Caco-2 (cell line): ENCODE data around the gene GSTO1. TPM values are rescaled to one million over a fixed set of nuclear protein-coding genes. Genes with fewer than 3 reads are reported as not detected.

Source experiments
- BruUV-seq: library from RNA; stranded (reverse); fragments of 400-500 nt; replicated peaks from 2 replicates; lab custom pipeline; 2021; lab: Mats Ljungman, UMichigan
- CTCF ChIA-PET: fragments of 300-600 bp; sonication (Branson Sonifier 250); formaldehyde crosslinking; loops from one replicate; lab custom pipeline; 2022; ENCODE audit warnings: antibody characterized with exemption; lab: Charles Lee
- POLR2A ChIA-PET: fragments of 300-600 bp; sonication (Branson Sonifier 250); formaldehyde crosslinking; loops from one replicate; lab custom pipeline; 2022; ENCODE audit warnings: antibody characterized with exemption; lab: Charles Lee
- DNase-seq, 2 experiments: peaks; one replicate each; pipeline versions ENCODE4 v3.0.0 to v3.0.0-alpha.2; 2020 to 2022
- H3K27me3 ChIP-seq: replicated peaks from 2 replicates; pipeline ENCODE4 v1.6.0; 2011; ENCODE audit warnings: low read length; ENCODE audit not compliant: control insufficient read depth, insufficient read depth
- H3K36me3 ChIP-seq: 2 replicates; pipeline ENCODE4 v1.5.1; 2011; ENCODE audit warnings: low read length; ENCODE audit not compliant: control insufficient read depth, insufficient read depth
- H3K4me1 ChIP-seq: fragments of 250-450 bp; sonication (Bioruptor Pico); 2 replicates; pipeline ENCODE4 v1.5.1; 2020; ENCODE audit warnings: mild to moderate bottlenecking
- H3K4me3 ChIP-seq: 2 replicates; pipeline ENCODE4 v1.5.1; 2011; ENCODE audit warnings: low read depth, mild to moderate bottlenecking, control low read depth, low read length
- H3K9me3 ChIP-seq: fragments of 250-450 bp; sonication (Bioruptor Pico); 2 replicates; pipeline ENCODE4 v1.5.1; 2020; ENCODE audit warnings: mild to moderate bottlenecking, moderate library complexity
- H3K27ac Mint-ChIP-seq: one replicate; pipeline ENCODE4 v1.8.0; 2022; ENCODE audit warnings: mixed read lengths; ENCODE audit not compliant: unreplicated experiment
- H3K27me3 Mint-ChIP-seq: one replicate; pipeline ENCODE4 v1.8.0; 2022; ENCODE audit warnings: mixed read lengths; ENCODE audit not compliant: insufficient read depth, unreplicated experiment
- H3K36me3 Mint-ChIP-seq: one replicate; pipeline ENCODE4 v1.8.0; 2022; ENCODE audit warnings: mild to moderate bottlenecking, mixed read lengths; ENCODE audit not compliant: insufficient read depth, unreplicated experiment
- H3K4me1 Mint-ChIP-seq: one replicate; pipeline ENCODE4 v1.8.0; 2022; ENCODE audit warnings: low read depth, mixed read lengths; ENCODE audit not compliant: unreplicated experiment
- H3K4me3 Mint-ChIP-seq: one replicate; pipeline ENCODE4 v1.8.0; 2022; ENCODE audit warnings: mild to moderate bottlenecking, moderate library complexity, mixed read lengths; ENCODE audit not compliant: unreplicated experiment
- H3K9me3 Mint-ChIP-seq: one replicate; pipeline ENCODE4 v1.8.0; 2022; ENCODE audit warnings: mixed read lengths; ENCODE audit not compliant: unreplicated experiment
- CTCF ChIP-seq, 2 experiments: fragments of 200-600 bp in 1 of 2; IDR thresholded peaks; 1 replicate in 1 of 2; 2 replicates in 1 of 2; pipeline versions ENCODE4 v1.5.1 to v1.8.0; 2011 to 2022; ENCODE audit warnings: antibody characterized with exemption in 1 of 2, control low read depth in 1 of 2, inconsistent platforms in 1 of 2, low read depth in 1 of 2, low read length in 1 of 2, mild to moderate bottlenecking in 1 of 2, moderate library complexity in 1 of 2; ENCODE audit not compliant: insufficient read depth in 1 of 2, severe bottlenecking in 1 of 2, unreplicated experiment in 1 of 2
- intact Hi-C: fragments of 100-400 bp; cut with micrococcal nuclease; formaldehyde crosslinking; loops from one replicate; pipeline ENCODE4 v1.10.0; 2022; ENCODE audit not compliant: unreplicated experiment
- total RNA-seq: library from RNA; stranded (reverse); gene quantifications from 2 replicates; pipeline ENCODE4 v1.2.3, GENCODE V29; 2022

Gene GSTO1
- total RNA-seq, 1 experiment from 2014 or later = 167 TPM

GRCh38 chr10:104262055-104262454 lies 7.4 kb downstream of the GSTO1 start:
- peaks cover 79% of the 10 kb centered on the region for H3K36me3 Mint-ChIP-seq
- H3K27ac Mint-ChIP-seq = no peak overlapping the region

GRCh38 chr10:104264783-104265182 lies 10.1 kb downstream of the GSTO1 start:
- Mint-ChIP-seq H3K27ac (no peak overlapping the region), H3K9me3 (no peaks in the 10 kb centered on the region), H3K4me3 (no peak overlapping the region), H3K4me1 (peaks cover 18% of the 10 kb centered on the region), H3K36me3 (peaks cover 80% of the 10 kb centered on the region), H3K27me3 (no peaks in the 10 kb centered on the region)
- no peaks in the 10 kb centered on the region for H3K27me3 ChIP-seq
- no peaks in the 10 kb centered on the region for H3K9me3 ChIP-seq
- POLR2A ChIA-PET = no interaction called here
- BruUV-seq = no TSS peak
- H3K4me1 ChIP-seq = peaks cover 31% of the 10 kb centered on the region
- intact Hi-C loops = no loop called here
- H3K4me3 ChIP-seq = no peak overlapping the region
- peaks cover 5% of the 10 kb centered on the region; the same call in 1 of the 2 replicates for H3K36me3 ChIP-seq
- DNase-seq = no peak
- TF ChIP-seq CTCF (IDR thresholded peaks at IDR 0.05; ENCODE audit: insufficient read depth in 1 of 2, low read depth in 1 of 2, low read length in 1 of 2, severe bottlenecking in 1 of 2, unreplicated experiment in 1 of 2) = no peak
- CTCF ChIA-PET = no interaction called here

More at GRCh38 chr10:104262055-104262454, 7.4 kb downstream of the GSTO1 start:
- ChIA-PET POLR2A (interaction anchor here (0.8 kb wide), 1 partner anchor 9 kb away, joined by 3 read pairs; no protein-coding TSS in a partner anchor), CTCF (no interaction called here)
- Mint-ChIP-seq H3K4me3 (no peak overlapping the region), H3K27me3 (no peaks in the 10 kb centered on the region), H3K4me1 (peaks cover 11% of the 10 kb centered on the region), H3K9me3 (no peaks in the 10 kb centered on the region)
- no peak overlapping the region for H3K4me3 ChIP-seq
- no peak for DNase-seq
- intact Hi-C loops = no loop called here
- TF ChIP-seq CTCF (IDR thresholded peaks at IDR 0.05; ENCODE audit: insufficient read depth in 1 of 2, low read depth in 1 of 2, low read length in 1 of 2, severe bottlenecking in 1 of 2, unreplicated experiment in 1 of 2) = no peak
- H3K9me3 ChIP-seq = no peaks in the 10 kb centered on the region
- H3K4me1 ChIP-seq = peaks cover 25% of the 10 kb centered on the region
- peaks cover 5% of the 10 kb centered on the region; the same call in 1 of the 2 replicates for H3K36me3 ChIP-seq
- no peaks in the 10 kb centered on the region for H3K27me3 ChIP-seq
- no TSS peak for BruUV-seq

GRCh38 chr10:104267721-104268404 lies 13.2 kb downstream of the GSTO1 start:
- Mint-ChIP-seq H3K9me3 (no peaks in the 10 kb centered on the region), H3K4me1 (peaks cover 12% of the 10 kb centered on the region), H3K27ac (peak overlapping the region; percentile 60), H3K27me3 (no peaks in the 10 kb centered on the region), H3K4me3 (peak overlapping the region; percentile 74), H3K36me3 (peaks cover 57% of the 10 kb centered on the region)
- Histone ChIP-seq H3K4me3 (peak overlapping the region; percentile 86), H3K4me1 (peaks cover 30% of the 10 kb centered on the region), H3K36me3 (peaks cover 1% of the 10 kb centered on the region; the same call in 1 of the 2 replicates), H3K9me3 (no peaks in the 10 kb centered on the region), H3K27me3 (no peaks in the 10 kb centered on the region)
- CTCF ChIA-PET = interaction anchor here (0.6 kb wide), 1 partner anchor 147 kb away, joined by 7 read pairs; no protein-coding TSS in a partner anchor
- DNase-seq = no peak
- no TSS peak for BruUV-seq
- intact Hi-C loops = no loop called here
- POLR2A ChIA-PET = interaction anchor here (0.9 kb wide), 1 partner anchor 13 kb away, joined by 4 read pairs; the partner anchor contains the start of gene GSTO1
- TF ChIP-seq CTCF (IDR thresholded peaks at IDR 0.05; ENCODE audit: insufficient read depth in 1 of 2, low read depth in 1 of 2, low read length in 1 of 2, severe bottlenecking in 1 of 2, unreplicated experiment in 1 of 2) = no peak
